Thoracic aorta (tissue), 2 donors: Measurements from ENCODE around the gene ADRM1. TPM values are rescaled to one million over a fixed set of nuclear protein-coding genes. Genes with fewer than 3 reads are reported as not detected.

Experiments used
- ATAC-seq: fragments of 150-250 bp; one replicate; pipeline ENCODE4 v1.8.0; 2017; ENCODE audit warnings: low read depth; ENCODE audit not compliant: insufficient number of reproducible peaks, low FRiP score
- DNase-seq: peaks from one replicate; pipeline ENCODE4 v3.0.0-alpha.2; 2020; ENCODE audit warnings: low spot score
- H3K27ac ChIP-seq, 2 donors: fragments of 200-600 bp; sonication (generic); 1 replicate in 1 of 2; 2 replicates in 1 of 2; pipeline ENCODE4 v1.5.1; 2016; ENCODE audit warnings: mild to moderate bottlenecking in 2 of 2, moderate library complexity in 2 of 2
- H3K27me3 ChIP-seq: fragments of 200-600 bp; sonication (generic); replicated peaks from 2 replicates; pipeline ENCODE4 v1.6.0; 2016; ENCODE audit warnings: mild to moderate bottlenecking; ENCODE audit not compliant: insufficient read depth
- H3K36me3 ChIP-seq: fragments of 200-600 bp; sonication (generic); one replicate; pipeline ENCODE4 v1.5.1; 2016
- H3K4me1 ChIP-seq, 2 donors: fragments of 200-600 bp; sonication (generic); 1 replicate in 1 of 2; 2 replicates in 1 of 2; pipeline versions ENCODE4 v1.5.1 to v1.6.0; 2016; ENCODE audit warnings: low read depth in 2 of 2, mild to moderate bottlenecking in 1 of 2; ENCODE audit not compliant: control insufficient read depth in 1 of 2
- H3K4me3 ChIP-seq: fragments of 200-600 bp; sonication (generic); 2 replicates; pipeline ENCODE4 v1.5.1; 2016; ENCODE audit warnings: mild to moderate bottlenecking
- H3K9me3 ChIP-seq: fragments of 200-600 bp; sonication (generic); 2 replicates; pipeline ENCODE4 v1.5.1; 2016
- CTCF ChIP-seq: fragments of 200-600 bp; sonication (generic); IDR thresholded peaks from one replicate; pipeline ENCODE4 v1.5.1; 2019; ENCODE audit warnings: antibody characterized with exemption
- total RNA-seq, 2 donors: library from RNA; depleted of rRNA; stranded (reverse); fragments of >200 nt; gene quantifications; one replicate each; pipeline versions ENCODE4 v1.1.0 to v1.2.3, GENCODE V29; 2016

ADRM1 gene
- total RNA-seq, 2 donors from 2014 or later = 98.8 to 113 TPM

DNA sequence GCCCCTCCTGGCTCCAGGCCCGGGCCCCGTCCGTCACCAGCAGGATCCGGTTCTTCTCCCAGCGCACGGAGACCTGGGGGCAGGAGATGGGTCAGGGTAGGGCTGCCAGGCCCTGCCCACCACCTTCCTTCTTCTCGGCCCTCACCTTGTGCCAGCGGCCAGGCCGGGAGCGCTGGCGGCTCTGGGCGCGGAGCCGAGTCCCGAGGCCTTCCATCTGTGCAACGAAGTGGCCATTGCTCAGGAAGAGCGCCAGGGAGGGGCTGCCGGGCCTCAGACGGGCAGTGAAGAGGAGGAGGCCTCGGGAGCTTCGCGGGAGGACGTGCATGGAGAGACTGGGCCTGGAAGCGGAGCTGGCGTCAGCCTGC lies 7.9 kb downstream of the ADRM1 start:
- H3K27ac ChIP-seq = no peak overlapping the region
- H3K9me3 ChIP-seq = no peaks in the 10 kb centered on the region
- H3K4me3 ChIP-seq = no peak overlapping the region
- H3K4me1 ChIP-seq = peaks cover 0 to 6% of the 10 kb centered on the region in 2 donors
- DNase-seq = no peak
- no peaks in the 10 kb centered on the region for H3K27me3 ChIP-seq
- no peak for TF ChIP-seq CTCF
- peaks cover 76% of the 10 kb centered on the region for H3K36me3 ChIP-seq
- no peak for ATAC-seq

GRCh38 chr20:62311150-62311549 lies 8.4 kb downstream of the ADRM1 start:
- no peak overlapping the region for H3K27ac ChIP-seq
- no peaks in the 10 kb centered on the region for H3K27me3 ChIP-seq
- peaks cover 76% of the 10 kb centered on the region for H3K36me3 ChIP-seq
- DNase-seq = no peak
- no peak for ATAC-seq
- no peak for TF ChIP-seq CTCF
- no peaks in the 10 kb centered on the region for H3K9me3 ChIP-seq
- peaks cover 0 to 2% of the 10 kb centered on the region in 2 donors for H3K4me1 ChIP-seq
- H3K4me3 ChIP-seq = no peak overlapping the region

- Histone ChIP-seq H3K4me1 (no peaks in the 10 kb centered on the region), H3K4me3 (no peak overlapping the region), H3K27me3 (no peaks in the 10 kb centered on the region), H3K27ac (no peak overlapping the region), H3K36me3 (peaks cover 77% of the 10 kb centered on the region), H3K9me3 (no peaks in the 10 kb centered on the region)
- no peak for DNase-seq
- TF ChIP-seq CTCF = no peak
- ATAC-seq = no peak
Observed at GRCh38 chr20:62311832-62312661, 9.2 kb downstream of the ADRM1 start.

DNA sequence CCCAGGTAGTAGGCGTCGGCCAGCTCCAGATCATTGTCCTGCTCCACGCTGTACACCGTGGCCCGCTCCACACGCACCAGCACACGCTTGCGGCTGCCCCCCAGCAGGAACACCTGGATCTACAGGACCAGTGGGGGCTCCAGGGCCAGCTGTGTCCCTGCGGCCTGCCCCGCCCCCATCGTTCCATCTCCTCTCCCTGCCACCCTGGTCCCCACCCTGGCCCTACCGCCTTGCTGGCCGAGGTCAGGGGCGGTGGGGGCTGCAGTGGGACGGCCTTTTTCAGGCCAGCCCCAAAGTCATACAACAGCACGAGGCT lies 9.8 kb downstream of the ADRM1 start:
- Histone ChIP-seq H3K9me3 (no peaks in the 10 kb centered on the region), H3K36me3 (peaks cover 77% of the 10 kb centered on the region), H3K4me3 (no peak overlapping the region), H3K27ac (no peak overlapping the region), H3K27me3 (no peaks in the 10 kb centered on the region), H3K4me1 (no peaks in the 10 kb centered on the region)
- no peak for ATAC-seq
- no peak for TF ChIP-seq CTCF
- no peak for DNase-seq

DNA sequence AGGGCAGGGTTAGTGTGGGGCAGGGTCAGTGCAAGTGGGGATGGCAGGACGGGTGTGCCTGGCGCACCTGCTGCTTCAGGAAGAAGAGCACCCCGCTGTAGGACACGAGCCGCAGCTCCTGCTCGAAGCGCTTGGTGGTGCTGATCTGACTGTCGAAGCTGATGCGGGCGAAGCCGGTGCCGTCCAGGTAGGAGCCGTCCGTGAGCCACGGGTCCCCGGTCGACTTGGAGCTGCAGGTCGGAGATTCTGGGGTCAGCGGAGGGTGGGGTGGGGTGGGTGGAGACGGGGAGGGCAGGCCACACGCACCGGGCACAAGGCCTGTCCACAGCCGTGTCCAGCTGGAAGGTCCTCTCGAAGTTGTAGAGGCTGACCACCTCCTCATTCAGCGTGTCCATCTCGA lies 10.2 kb downstream of the ADRM1 start:
- DNase-seq (no peak), ATAC-seq (no peak)
- no peaks in the 10 kb centered on the region for H3K4me1 ChIP-seq
- H3K27me3 ChIP-seq = no peaks in the 10 kb centered on the region
- peaks cover 74% of the 10 kb centered on the region for H3K36me3 ChIP-seq
- no peaks in the 10 kb centered on the region for H3K9me3 ChIP-seq
- no peak overlapping the region for H3K27ac ChIP-seq
- H3K4me3 ChIP-seq = no peak overlapping the region
- TF ChIP-seq CTCF = no peak
